DND-41 (cell line): Measurements from ENCODE around the gene ADPRHL1.
A peak's percentile ranks its signal among the peaks of the same experiment; 100 is the strongest.

ENCODE experiments used
- ATAC-seq: fragments of 200-7000 bp; cut with Tn5 transposase; 3 replicates; pipeline ENCODE4 v1.9.1; 2021; ENCODE audit warnings: low read depth; ENCODE audit not compliant: insufficient read depth
- DNase-seq: peaks from one replicate; pipeline ENCODE4 v3.0.0-alpha.2; 2020
- H2AFZ ChIP-seq: 2 replicates; pipeline ENCODE4 v1.6.0; 2012; ENCODE audit warnings: low read depth, low read length
- H3K27ac ChIP-seq: 2 replicates; pipeline ENCODE4 v1.5.1; 2012; ENCODE audit warnings: low read length, inconsistent platforms
- H3K27me3 ChIP-seq: fragments of 200-600 bp; sonication (generic); 2 replicates; pipeline ENCODE4 v1.6.0; 2012; ENCODE audit warnings: low read length, mild to moderate bottlenecking, inconsistent platforms; ENCODE audit not compliant: insufficient read depth, poor library complexity
- H3K36me3 ChIP-seq: 2 replicates; pipeline ENCODE4 v1.5.1; 2012; ENCODE audit warnings: low read length, inconsistent platforms; ENCODE audit not compliant: insufficient read depth
- H3K4me1 ChIP-seq: 2 replicates; pipeline ENCODE4 v1.5.1; 2012; ENCODE audit warnings: mild to moderate bottlenecking, low read length; ENCODE audit not compliant: insufficient read depth
- H3K4me2 ChIP-seq: 2 replicates; pipeline ENCODE4 v1.6.0; 2012; ENCODE audit warnings: mild to moderate bottlenecking, moderate library complexity, low read length, inconsistent platforms; ENCODE audit not compliant: insufficient read depth
- H3K4me3 ChIP-seq, 2 experiments: fragments of 200-600 bp in 1 of 2; shearing (Covaris generic) in 1 of 2; 2 replicates each; pipeline ENCODE4 v1.5.1; 2012 to 2016; ENCODE audit warnings: inconsistent platforms in 2 of 2, low read length in 2 of 2, mild to moderate bottlenecking in 2 of 2, low read depth in 1 of 2, moderate library complexity in 1 of 2
- H3K79me2 ChIP-seq: 2 replicates; pipeline ENCODE4 v1.6.0; 2012; ENCODE audit warnings: low read length, inconsistent platforms; ENCODE audit not compliant: insufficient read depth
- H3K9ac ChIP-seq: 2 replicates; pipeline ENCODE4 v1.6.0; 2012; ENCODE audit warnings: low read depth, mild to moderate bottlenecking, inconsistent platforms, low read length, moderate library complexity
- H3K9me3 ChIP-seq: 2 replicates; pipeline ENCODE4 v1.5.1; 2012; ENCODE audit warnings: low read length, moderate library complexity, mild to moderate bottlenecking, inconsistent platforms; ENCODE audit not compliant: insufficient read depth, severe bottlenecking
- H4K20me1 ChIP-seq: 2 replicates; pipeline ENCODE4 v1.6.0; 2012; ENCODE audit warnings: low read length; ENCODE audit not compliant: insufficient read depth
- EZH2 ChIP-seq: IDR thresholded peaks from 3 replicates; pipeline ENCODE4 v1.6.1; 2012; ENCODE audit warnings: borderline replicate concordance, low read depth, mild to moderate bottlenecking, moderate library complexity, low read length, inconsistent platforms; ENCODE audit not compliant: severe bottlenecking
- TF ChIP-seq, protein P1 (sequence below): IDR thresholded peaks from 2 replicates; pipeline ENCODE4 v1.5.1; 2012; ENCODE audit warnings: borderline replicate concordance, low read length, moderate library complexity, mild to moderate bottlenecking; ENCODE audit not compliant: poor library complexity, severe bottlenecking; ENCODE audit errors: extremely low read depth

The ADPRHL1 gene

DNA sequence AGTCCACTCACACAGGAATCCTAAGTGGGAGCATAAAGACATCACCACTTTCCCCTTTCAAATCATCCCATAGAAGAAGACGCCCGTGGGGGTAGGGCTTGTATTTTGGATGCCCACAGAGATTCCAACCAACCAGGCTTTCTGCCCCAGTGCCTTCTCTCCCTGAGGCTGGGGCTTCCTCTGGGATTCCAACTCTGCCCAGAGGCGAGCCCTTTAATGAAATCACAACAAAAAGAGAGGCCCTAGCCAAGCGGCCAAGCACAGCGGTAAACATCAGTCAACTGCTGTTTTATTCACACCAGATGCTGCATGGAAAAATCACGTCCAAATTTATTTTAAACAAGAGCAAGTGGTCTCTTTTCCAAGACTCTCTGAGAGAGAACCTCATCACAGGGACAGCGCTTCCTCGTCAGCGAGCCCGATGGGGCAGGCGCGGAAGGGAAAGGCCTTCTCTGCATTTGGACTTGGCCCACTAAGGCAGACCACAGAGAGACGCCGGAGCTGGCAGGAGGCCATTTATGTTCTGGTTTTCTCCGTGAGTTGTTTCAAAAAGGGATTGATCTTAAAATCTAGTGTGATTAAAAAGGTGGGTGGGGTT lies 31.5 kb downstream of the ADPRHL1 start:
- TF ChIP-seq, protein P1, sequence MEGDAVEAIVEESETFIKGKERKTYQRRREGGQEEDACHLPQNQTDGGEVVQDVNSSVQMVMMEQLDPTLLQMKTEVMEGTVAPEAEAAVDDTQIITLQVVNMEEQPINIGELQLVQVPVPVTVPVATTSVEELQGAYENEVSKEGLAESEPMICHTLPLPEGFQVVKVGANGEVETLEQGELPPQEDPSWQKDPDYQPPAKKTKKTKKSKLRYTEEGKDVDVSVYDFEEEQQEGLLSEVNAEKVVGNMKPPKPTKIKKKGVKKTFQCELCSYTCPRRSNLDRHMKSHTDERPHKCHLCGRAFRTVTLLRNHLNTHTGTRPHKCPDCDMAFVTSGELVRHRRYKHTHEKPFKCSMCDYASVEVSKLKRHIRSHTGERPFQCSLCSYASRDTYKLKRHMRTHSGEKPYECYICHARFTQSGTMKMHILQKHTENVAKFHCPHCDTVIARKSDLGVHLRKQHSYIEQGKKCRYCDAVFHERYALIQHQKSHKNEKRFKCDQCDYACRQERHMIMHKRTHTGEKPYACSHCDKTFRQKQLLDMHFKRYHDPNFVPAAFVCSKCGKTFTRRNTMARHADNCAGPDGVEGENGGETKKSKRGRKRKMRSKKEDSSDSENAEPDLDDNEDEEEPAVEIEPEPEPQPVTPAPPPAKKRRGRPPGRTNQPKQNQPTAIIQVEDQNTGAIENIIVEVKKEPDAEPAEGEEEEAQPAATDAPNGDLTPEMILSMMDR = no peak
- no peak for TF ChIP-seq EZH2
- H3K4me2 ChIP-seq = no peak overlapping the region

DNA sequence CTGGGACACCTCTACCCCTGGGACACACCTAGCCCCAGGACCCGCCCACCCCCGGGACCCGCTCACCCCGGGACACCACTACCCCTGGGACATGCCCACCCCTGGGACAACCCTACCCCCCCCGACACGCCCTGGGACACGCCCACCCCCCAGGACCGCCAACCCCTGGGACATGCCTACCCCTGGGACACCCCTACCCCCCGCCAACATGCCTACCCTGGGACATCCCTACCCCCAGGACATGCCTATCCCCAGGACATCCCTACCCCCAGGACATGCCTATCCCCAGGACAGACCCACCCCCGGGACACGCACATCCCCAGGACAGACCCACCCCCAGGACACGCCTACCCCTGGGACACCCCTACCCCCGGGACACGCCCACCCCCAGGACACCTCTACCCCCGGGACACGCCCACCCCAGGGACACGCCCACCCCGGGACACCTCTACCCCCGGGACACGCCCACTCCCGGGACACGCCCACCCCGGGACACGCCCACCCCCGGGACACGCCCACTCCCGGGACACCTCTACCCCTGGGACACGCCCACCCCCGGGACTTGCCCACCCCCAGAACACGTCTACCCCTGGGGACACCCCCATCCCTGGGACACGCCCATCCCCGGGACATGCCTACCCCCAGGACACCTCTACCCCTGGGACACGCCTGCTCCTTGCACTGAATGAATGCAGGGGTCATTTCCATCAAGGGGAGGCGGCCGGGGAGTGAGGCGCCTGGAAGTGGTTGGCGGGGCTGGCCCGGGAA lies 32.3 kb downstream of the ADPRHL1 start:
- Histone ChIP-seq H2AFZ (no peak overlapping the region), H3K9ac (no peak overlapping the region), H3K4me2 (no peak overlapping the region), H3K9me3 (no peaks in the 10 kb centered on the region), H3K36me3 (no peaks in the 10 kb centered on the region), H4K20me1 (peaks cover 10% of the 10 kb centered on the region), H3K27me3 (peaks cover 3% of the 10 kb centered on the region), H3K79me2 (no peaks in the 10 kb centered on the region), H3K4me3 (no peak overlapping the region), H3K4me1 (no peaks in the 10 kb centered on the region), H3K27ac (no peak overlapping the region)
- ATAC-seq = no peak
- DNase-seq = peak; percentile 11
- no peak for TF ChIP-seq EZH2

More for the DNA sequence above, 31.5 kb downstream of the ADPRHL1 start:
- H3K4me3 ChIP-seq = no peak overlapping the region
- no peak overlapping the region for H3K9ac ChIP-seq
- ATAC-seq (no peak), DNase-seq (no peak)
- H3K27me3 ChIP-seq = peaks cover 3% of the 10 kb centered on the region
- H4K20me1 ChIP-seq = peaks cover 10% of the 10 kb centered on the region
- H3K36me3 ChIP-seq = no peaks in the 10 kb centered on the region
- H3K27ac ChIP-seq = no peak overlapping the region
- H3K9me3 ChIP-seq = no peaks in the 10 kb centered on the region
- no peak overlapping the region for H2AFZ ChIP-seq
- H3K4me1 ChIP-seq = no peaks in the 10 kb centered on the region
- H3K79me2 ChIP-seq = no peaks in the 10 kb centered on the region

DNA sequence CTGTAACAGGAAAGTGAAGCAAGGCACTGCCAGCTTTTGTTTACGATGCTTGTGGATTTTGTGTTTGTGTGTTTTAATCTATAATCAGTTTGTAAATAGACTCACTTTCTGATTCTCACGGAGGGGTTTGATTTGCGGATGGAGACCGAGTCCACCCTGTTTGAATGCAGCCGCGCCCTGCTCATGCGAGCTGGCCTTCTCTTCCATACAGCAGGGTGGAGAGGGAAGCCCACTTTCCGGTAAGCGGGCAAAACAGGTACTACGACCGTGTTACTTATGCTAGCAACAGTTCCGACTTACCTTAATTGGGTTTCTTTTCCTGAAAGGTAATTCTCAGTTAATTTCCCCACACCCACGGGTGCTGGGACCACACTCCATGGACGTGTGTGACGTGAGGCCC lies 33.1 kb downstream of the ADPRHL1 start:
- peaks cover 10% of the 10 kb centered on the region for H4K20me1 ChIP-seq
- H3K4me1 ChIP-seq = no peaks in the 10 kb centered on the region
- H3K79me2 ChIP-seq = no peaks in the 10 kb centered on the region
- H3K27me3 ChIP-seq = peaks cover 3% of the 10 kb centered on the region
- no peak overlapping the region for H3K27ac ChIP-seq
- H3K4me2 ChIP-seq = no peak overlapping the region
- H3K9ac ChIP-seq = no peak overlapping the region
- DNase-seq (no peak), ATAC-seq (no peak)
- TF ChIP-seq, protein P1 = no peak
- no peak for TF ChIP-seq EZH2
- H2AFZ ChIP-seq = no peak overlapping the region
- no peaks in the 10 kb centered on the region for H3K36me3 ChIP-seq
- no peaks in the 10 kb centered on the region for H3K9me3 ChIP-seq
- no peak overlapping the region for H3K4me3 ChIP-seq

DNA sequence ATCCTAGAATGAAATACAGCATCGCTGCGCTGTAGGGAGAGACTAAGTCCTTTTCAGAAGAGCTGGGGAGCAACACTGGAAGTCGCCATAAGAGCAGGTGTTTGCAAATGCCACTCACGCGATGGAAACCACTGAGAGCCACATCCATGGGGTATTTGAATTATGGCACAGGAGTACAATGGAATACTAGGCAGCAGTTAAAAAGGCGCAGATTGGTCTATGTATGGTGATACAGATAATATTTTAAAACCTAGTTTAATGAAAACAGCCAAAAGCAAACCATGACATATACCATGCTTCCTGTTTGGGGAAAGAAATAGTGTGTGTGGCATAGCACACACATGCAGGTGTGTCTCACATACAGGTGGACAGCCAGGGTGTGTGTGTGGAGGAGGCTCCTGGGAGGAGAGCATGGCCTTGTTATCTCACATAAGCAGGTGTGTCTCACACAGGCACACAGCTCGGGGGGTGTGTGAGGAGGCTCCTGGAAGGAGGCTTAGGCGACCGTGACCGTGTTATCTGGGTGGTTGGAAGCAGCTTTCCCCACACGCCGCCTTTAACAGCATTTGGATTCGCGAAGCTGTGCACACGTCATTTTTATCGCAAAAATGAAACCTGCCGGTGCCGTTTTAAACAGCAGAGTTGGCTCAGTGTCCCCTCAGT lies 33.6 kb downstream of the ADPRHL1 start:
- H3K4me1 ChIP-seq = no peaks in the 10 kb centered on the region
- H3K9ac ChIP-seq = no peak overlapping the region
- ATAC-seq = no peak
- no peaks in the 10 kb centered on the region for H3K79me2 ChIP-seq
- H3K4me2 ChIP-seq = no peak overlapping the region
- no peak overlapping the region for H3K4me3 ChIP-seq
- peaks cover 10% of the 10 kb centered on the region for H4K20me1 ChIP-seq
- no peaks in the 10 kb centered on the region for H3K9me3 ChIP-seq
- H3K27me3 ChIP-seq = peaks cover 3% of the 10 kb centered on the region
- TF ChIP-seq, protein P1 = no peak
- no peak for TF ChIP-seq EZH2
- H2AFZ ChIP-seq = no peak overlapping the region
- no peak for DNase-seq
- H3K36me3 ChIP-seq = no peaks in the 10 kb centered on the region
- H3K27ac ChIP-seq = no peak overlapping the region
